T-cell (primary cell): ENCODE data around the gene DSCAML1. TPM values are rescaled to one million over a fixed set of nuclear protein-coding genes. Genes with fewer than 3 reads are reported as not detected.

Experiments
- ATAC-seq, 4 experiments: fragments of 200-7000 bp in 3 of 4; fragments of 150-1000 bp in 1 of 4; cut with Tn5 transposase; replicated peaks in 1 of 4; 1 replicate in 3 of 4; 2 replicates in 1 of 4; pipeline ENCODE4 v1.10.0; 2021; ENCODE audit warnings: moderate library complexity in 3 of 4, mild to moderate bottlenecking in 2 of 4, moderate number of reproducible peaks in 1 of 4
- CTCF ChIA-PET, 2 donors: fragments of 300-600 bp; sonication (Branson Sonifier 250); formaldehyde crosslinking; loops; one replicate each; lab custom pipeline; 2022; ENCODE audit warnings: antibody characterized with exemption in 2 of 2; lab: Charles Lee
- POLR2A ChIA-PET, 2 donors: fragments of 300-600 bp; sonication (Branson Sonifier 250); formaldehyde crosslinking; loops; one replicate each; lab custom pipeline; 2022; ENCODE audit warnings: antibody characterized with exemption in 2 of 2; lab: Charles Lee
- DNase-seq, 35 experiments: peaks; one replicate each; pipeline versions ENCODE4 v3.0.0 to v3.0.0-alpha.2; 2013 to 2023
- H3K27ac ChIP-seq: one replicate; pipeline ENCODE4 v1.5.1; 2013; ENCODE audit warnings: low read length
- H3K27me3 ChIP-seq, 2 experiments: replicated peaks in 1 of 2; 1 replicate in 1 of 2; 2 replicates in 1 of 2; pipeline versions ENCODE4 v1.6.1 to v1.7.0; 2013; ENCODE audit warnings: low read length in 1 of 2, mixed read lengths in 1 of 2; ENCODE audit not compliant: control insufficient read depth in 2 of 2, insufficient read depth in 2 of 2; ENCODE audit errors: extremely low read depth in 1 of 2
- H3K36me3 ChIP-seq, 2 donors: 1 replicate in 1 of 2; 2 replicates in 1 of 2; pipeline versions ENCODE4 v1.6.1 to v1.7.0; 2013; ENCODE audit warnings: low read length in 1 of 2; ENCODE audit not compliant: control insufficient read depth in 2 of 2, insufficient read depth in 1 of 2; ENCODE audit errors: extremely low read depth in 1 of 2
- H3K4me1 ChIP-seq, 2 experiments: 1 replicate in 1 of 2; 2 replicates in 1 of 2; pipeline versions ENCODE4 v1.6.1 to v1.7.0; 2013; ENCODE audit warnings: low read length in 2 of 2, mixed read lengths in 1 of 2; ENCODE audit not compliant: insufficient read depth in 2 of 2, control insufficient read depth in 1 of 2; ENCODE audit errors: extremely low read depth in 1 of 2
- H3K4me3 ChIP-seq, 2 donors: 1 replicate in 1 of 2; 2 replicates in 1 of 2; pipeline versions ENCODE4 v1.5.1 to v1.7.0; 2013; ENCODE audit warnings: mild to moderate bottlenecking in 2 of 2, low read length in 1 of 2, moderate library complexity in 1 of 2; ENCODE audit not compliant: control insufficient read depth in 1 of 2; ENCODE audit errors: extremely low read depth in 1 of 2
- H3K9me3 ChIP-seq: 2 replicates; pipeline ENCODE4 v1.7.0; 2013
- H3K27ac Mint-ChIP-seq, 2 donors: one replicate each; pipeline ENCODE4 v1.8.0; 2020 to 2021; ENCODE audit warnings: mild to moderate bottlenecking in 2 of 2, mixed read lengths in 2 of 2
- H3K27me3 Mint-ChIP-seq, 2 donors: one replicate each; pipeline ENCODE4 v1.8.0; 2021 to 2022; ENCODE audit warnings: mixed read lengths in 2 of 2
- H3K36me3 Mint-ChIP-seq: one replicate; pipeline ENCODE4 v1.8.0; 2021; ENCODE audit warnings: mixed read lengths
- H3K4me1 Mint-ChIP-seq, 3 donors: one replicate each; pipeline ENCODE4 v1.8.0; 2020 to 2022; ENCODE audit warnings: mixed read lengths in 3 of 3, mild to moderate bottlenecking in 1 of 3
- H3K4me3 Mint-ChIP-seq, 3 donors: one replicate each; pipeline ENCODE4 v1.8.0; 2020 to 2022; ENCODE audit warnings: mild to moderate bottlenecking in 3 of 3, mixed read lengths in 3 of 3, moderate library complexity in 3 of 3
- H3K9me3 Mint-ChIP-seq, 3 donors: one replicate each; pipeline ENCODE4 v1.8.0; 2020 to 2022; ENCODE audit warnings: mixed read lengths in 3 of 3
- WGBS: methylation state at CpG from one replicate; pipeline ENCODE4 v1.1.5; 2013; ENCODE audit warnings: missing lambda C conversion rate; ENCODE audit not compliant: insufficient coverage; 5-methylcytosine and 5-hydroxymethylcytosine counted together
- total RNA-seq, 35 experiments: library from RNA in 6 of 35; stranded (reverse) in 6 of 35; fragments of 120-200 nt in 1 of 35; gene quantifications; one replicate each; pipeline versions ENCODE4 v1.2.1 to v1.2.4 and lab custom pipeline; 2013 to 2026

DSCAML1 gene
- total RNA-seq, 5 donors from 2014 or later (not counting 1 experiment from before 2014, with no cell fraction given) = 0.15 to 2.4 (median 0.96) TPM

DNA sequence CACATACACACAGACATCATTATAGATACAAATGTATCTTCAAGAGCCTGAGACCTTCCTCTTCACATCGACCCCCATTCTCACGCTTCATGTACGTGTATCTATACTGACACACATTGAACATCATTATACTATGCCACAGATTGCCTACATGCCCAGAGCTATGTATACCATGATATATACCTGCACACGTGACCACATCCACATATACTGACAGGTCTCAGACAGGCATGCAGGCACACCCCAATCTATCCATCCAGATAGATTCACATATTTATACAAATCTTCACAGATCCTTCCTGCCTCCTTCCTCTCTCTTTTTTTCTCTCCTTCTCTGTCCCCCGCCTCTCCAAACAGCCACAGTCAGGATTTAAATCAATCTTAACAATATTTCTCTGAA lies 329.2 kb downstream of the DSCAML1 start:
- H3K27me3 ChIP-seq = peaks cover 0 to 6% of the 10 kb centered on the region in 2 experiments
- no peak overlapping the region for H3K27ac Mint-ChIP-seq
- H3K4me3 ChIP-seq = no peak overlapping the region
- WGBS = 74% methylated on average over 4 of the region's 5 CpGs
- no peak overlapping the region for H3K27ac ChIP-seq
- DNase-seq (no peak), ATAC-seq (no peak)
- no peaks in the 10 kb centered on the region for H3K36me3 ChIP-seq
- CTCF ChIA-PET = no interaction called here
- H3K4me3 Mint-ChIP-seq = no peak overlapping the region
- POLR2A ChIA-PET = no interaction called here
- no peaks in the 10 kb centered on the region for H3K36me3 Mint-ChIP-seq
- no peaks in the 10 kb centered on the region for H3K4me1 Mint-ChIP-seq
- H3K9me3 Mint-ChIP-seq = no peaks in the 10 kb centered on the region
- H3K27me3 Mint-ChIP-seq = peaks cover 6 to 10% of the 10 kb centered on the region in 2 donors
- H3K9me3 ChIP-seq = no peaks in the 10 kb centered on the region
- no peaks in the 10 kb centered on the region for H3K4me1 ChIP-seq

- Mint-ChIP-seq H3K4me1 (no peaks in the 10 kb centered on the region), H3K27me3 (peaks cover 6 to 10% of the 10 kb centered on the region in 2 donors), H3K9me3 (no peaks in the 10 kb centered on the region), H3K36me3 (no peaks in the 10 kb centered on the region), H3K4me3 (no peak overlapping the region), H3K27ac (no peak overlapping the region)
- H3K27ac ChIP-seq = no peak overlapping the region
- H3K4me1 ChIP-seq = no peaks in the 10 kb centered on the region
- H3K9me3 ChIP-seq = no peaks in the 10 kb centered on the region
- peaks cover 0 to 6% of the 10 kb centered on the region in 2 experiments for H3K27me3 ChIP-seq
- ChIA-PET CTCF (no interaction called here), POLR2A (no interaction called here)
- ATAC-seq (no peak), DNase-seq (no peak)
- no peak overlapping the region for H3K4me3 ChIP-seq
- H3K36me3 ChIP-seq = no peaks in the 10 kb centered on the region
- WGBS = 74% methylated on average over 5 of the region's 14 CpGs
These were observed 330.1 kb downstream of the DSCAML1 start for GRCh38 chr11:117466966-117467365.

GRCh38 chr11:117465236-117465997 lies 331.6 kb downstream of the DSCAML1 start:
- no peak overlapping the region for H3K27ac ChIP-seq
- ATAC-seq (no peak), DNase-seq (no peak)
- peaks cover 6 to 10% of the 10 kb centered on the region in 2 donors for H3K27me3 Mint-ChIP-seq
- H3K9me3 ChIP-seq = no peaks in the 10 kb centered on the region
- no peak overlapping the region for H3K27ac Mint-ChIP-seq
- no peaks in the 10 kb centered on the region for H3K4me1 Mint-ChIP-seq
- H3K27me3 ChIP-seq = peaks cover 0 to 8% of the 10 kb centered on the region in 2 experiments
- no peaks in the 10 kb centered on the region for H3K9me3 Mint-ChIP-seq
- POLR2A ChIA-PET = no interaction called here
- H3K4me1 ChIP-seq = no peaks in the 10 kb centered on the region
- 83% methylated on average over 13 of the region's 14 CpGs for WGBS
- CTCF ChIA-PET = no interaction called here
- no peaks in the 10 kb centered on the region for H3K36me3 Mint-ChIP-seq
- no peak overlapping the region for H3K4me3 ChIP-seq
- H3K36me3 ChIP-seq = no peaks in the 10 kb centered on the region
- H3K4me3 Mint-ChIP-seq = no peak overlapping the region

DNA sequence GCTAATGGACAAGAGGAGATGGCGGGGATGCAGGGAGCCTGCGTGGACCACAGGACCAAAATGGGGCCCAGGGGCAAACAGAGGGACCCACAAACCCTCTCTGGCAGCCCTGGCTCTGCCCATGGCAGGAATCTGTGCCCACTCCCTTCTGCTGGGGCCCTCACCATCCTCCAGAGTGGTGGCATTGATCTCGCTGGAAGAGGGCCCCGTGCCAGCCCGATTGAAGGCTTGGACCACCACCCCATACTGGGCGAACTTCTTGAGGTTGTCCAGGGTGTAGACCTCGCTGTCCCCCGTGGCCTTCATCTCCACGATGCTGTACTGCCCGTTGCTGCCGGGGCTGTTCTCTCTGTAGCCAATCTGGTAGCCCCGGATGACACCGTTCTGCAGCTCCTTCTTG lies 332.2 kb downstream of the DSCAML1 start:
- no peaks in the 10 kb centered on the region for H3K9me3 Mint-ChIP-seq
- Histone ChIP-seq H3K36me3 (no peaks in the 10 kb centered on the region), H3K27ac (no peak overlapping the region), H3K4me3 (no peak overlapping the region), H3K9me3 (no peaks in the 10 kb centered on the region), H3K4me1 (no peaks in the 10 kb centered on the region), H3K27me3 (peaks cover 0 to 8% of the 10 kb centered on the region in 2 experiments)
- ATAC-seq (no peak), DNase-seq (no peak)
- H3K4me3 Mint-ChIP-seq = no peak overlapping the region
- H3K36me3 Mint-ChIP-seq = no peaks in the 10 kb centered on the region
- H3K27ac Mint-ChIP-seq = no peak overlapping the region
- H3K27me3 Mint-ChIP-seq = peaks cover 8 to 13% of the 10 kb centered on the region in 2 donors
- no peaks in the 10 kb centered on the region for H3K4me1 Mint-ChIP-seq
- WGBS = 91% methylated on average over 11 of the region's 13 CpGs
- ChIA-PET CTCF (no interaction called here), POLR2A (no interaction called here)

DNA sequence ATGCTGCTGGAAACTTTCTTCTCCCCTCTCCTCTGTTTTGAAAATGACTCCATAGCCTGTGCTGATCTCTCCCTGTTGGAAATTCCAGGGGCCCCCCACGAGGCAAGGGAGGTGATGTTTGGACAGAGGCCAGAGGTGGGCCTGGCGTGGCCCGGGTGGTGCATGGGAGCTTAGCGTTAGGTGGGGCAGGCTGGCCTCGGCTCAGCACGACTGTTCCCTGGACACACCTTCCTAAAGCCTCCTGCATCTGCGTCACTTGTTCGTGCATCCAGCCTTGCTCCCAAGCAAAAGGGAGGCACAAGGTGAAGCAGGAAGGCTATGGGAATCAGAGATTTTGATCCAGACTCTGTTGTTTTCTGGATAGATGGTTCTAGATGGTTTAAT lies 334.2 kb downstream of the DSCAML1 start:
- DNase-seq = no peak
- Histone ChIP-seq H3K36me3 (no peaks in the 10 kb centered on the region), H3K27ac (no peak overlapping the region), H3K9me3 (no peaks in the 10 kb centered on the region), H3K4me1 (no peaks in the 10 kb centered on the region), H3K27me3 (peaks cover 0 to 17% of the 10 kb centered on the region in 2 experiments), H3K4me3 (no peak overlapping the region)
- Mint-ChIP-seq H3K4me3 (no peak overlapping the region), H3K4me1 (no peaks in the 10 kb centered on the region), H3K27me3 (peaks cover 11 to 18% of the 10 kb centered on the region in 2 donors), H3K36me3 (no peaks in the 10 kb centered on the region), H3K27ac (no peak overlapping the region), H3K9me3 (no peaks in the 10 kb centered on the region)
- ATAC-seq = no peak
- WGBS = 86% methylated on average over 7 of the region's 8 CpGs
- CTCF ChIA-PET = no interaction called here
- POLR2A ChIA-PET = no interaction called here

DNA sequence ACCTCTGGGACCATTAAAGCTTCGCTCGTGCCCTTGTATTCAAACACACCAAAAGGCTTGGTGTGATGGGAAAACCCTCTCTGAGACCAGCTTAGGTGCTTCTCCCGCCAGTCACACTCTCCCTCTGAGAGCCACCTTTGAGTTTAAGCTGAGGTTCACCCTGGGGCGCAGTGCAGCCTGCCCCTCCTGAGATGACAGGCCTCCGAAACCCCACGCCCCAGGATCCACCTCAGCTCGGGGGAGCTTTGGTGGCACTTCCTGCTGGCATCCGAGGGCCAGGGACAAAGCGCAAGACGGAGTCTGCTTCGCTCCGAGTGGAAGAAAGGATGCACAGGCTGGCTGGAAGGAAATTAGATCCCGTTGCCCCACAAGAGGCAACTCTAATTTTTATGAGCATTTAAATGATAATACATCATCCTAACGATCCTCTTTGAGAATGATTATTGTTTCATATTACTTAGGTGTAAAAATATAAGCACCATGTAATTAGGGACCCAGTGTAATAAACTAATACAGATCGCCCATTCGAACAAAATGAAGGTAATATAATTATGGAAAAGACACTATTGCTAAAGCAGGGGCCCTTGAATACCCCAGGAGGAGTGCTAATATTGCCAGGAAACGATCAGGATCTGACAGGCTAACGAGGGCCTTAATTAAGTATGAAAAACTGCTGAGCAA lies 334.7 kb downstream of the DSCAML1 start:
- H3K9me3 Mint-ChIP-seq = no peaks in the 10 kb centered on the region
- no peak for ATAC-seq
- H3K27me3 Mint-ChIP-seq = peaks cover 11 to 20% of the 10 kb centered on the region in 2 donors
- no peaks in the 10 kb centered on the region for H3K36me3 Mint-ChIP-seq
- WGBS = 91% methylated on average over 8 of the region's 18 CpGs
- DNase-seq = no peak
- no peaks in the 10 kb centered on the region for H3K9me3 ChIP-seq
- H3K4me1 ChIP-seq = no peaks in the 10 kb centered on the region
- H3K27ac ChIP-seq = no peak overlapping the region
- peaks cover 0 to 19% of the 10 kb centered on the region in 2 experiments for H3K27me3 ChIP-seq
- H3K4me3 ChIP-seq = no peak overlapping the region
- no peak overlapping the region for H3K4me3 Mint-ChIP-seq
- ChIA-PET CTCF (no interaction called here), POLR2A (no interaction called here)
- no peaks in the 10 kb centered on the region for H3K4me1 Mint-ChIP-seq
- no peak overlapping the region for H3K27ac Mint-ChIP-seq
- no peaks in the 10 kb centered on the region for H3K36me3 ChIP-seq
